HUDEP-2 (cell line): ENCODE measurements around the gene SENP7.
"Not testable (repeated sequence)": the region's sequence is repeated elsewhere in the genome, so short reads cannot be mapped to it uniquely, and the experiment has no call there.

Experiments
- DNase-seq, 76 experiments: peaks; one replicate each; lab custom pipeline; 2025; ENCODE audit not compliant: unreplicated experiment in 76 of 76; lab: John Stamatoyannopoulos, UW

The SENP7 gene, protein sequence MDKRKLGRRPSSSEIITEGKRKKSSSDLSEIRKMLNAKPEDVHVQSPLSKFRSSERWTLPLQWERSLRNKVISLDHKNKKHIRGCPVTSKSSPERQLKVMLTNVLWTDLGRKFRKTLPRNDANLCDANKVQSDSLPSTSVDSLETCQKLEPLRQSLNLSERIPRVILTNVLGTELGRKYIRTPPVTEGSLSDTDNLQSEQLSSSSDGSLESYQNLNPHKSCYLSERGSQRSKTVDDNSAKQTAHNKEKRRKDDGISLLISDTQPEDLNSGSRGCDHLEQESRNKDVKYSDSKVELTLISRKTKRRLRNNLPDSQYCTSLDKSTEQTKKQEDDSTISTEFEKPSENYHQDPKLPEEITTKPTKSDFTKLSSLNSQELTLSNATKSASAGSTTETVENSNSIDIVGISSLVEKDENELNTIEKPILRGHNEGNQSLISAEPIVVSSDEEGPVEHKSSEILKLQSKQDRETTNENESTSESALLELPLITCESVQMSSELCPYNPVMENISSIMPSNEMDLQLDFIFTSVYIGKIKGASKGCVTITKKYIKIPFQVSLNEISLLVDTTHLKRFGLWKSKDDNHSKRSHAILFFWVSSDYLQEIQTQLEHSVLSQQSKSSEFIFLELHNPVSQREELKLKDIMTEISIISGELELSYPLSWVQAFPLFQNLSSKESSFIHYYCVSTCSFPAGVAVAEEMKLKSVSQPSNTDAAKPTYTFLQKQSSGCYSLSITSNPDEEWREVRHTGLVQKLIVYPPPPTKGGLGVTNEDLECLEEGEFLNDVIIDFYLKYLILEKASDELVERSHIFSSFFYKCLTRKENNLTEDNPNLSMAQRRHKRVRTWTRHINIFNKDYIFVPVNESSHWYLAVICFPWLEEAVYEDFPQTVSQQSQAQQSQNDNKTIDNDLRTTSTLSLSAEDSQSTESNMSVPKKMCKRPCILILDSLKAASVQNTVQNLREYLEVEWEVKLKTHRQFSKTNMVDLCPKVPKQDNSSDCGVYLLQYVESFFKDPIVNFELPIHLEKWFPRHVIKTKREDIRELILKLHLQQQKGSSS

DNA sequence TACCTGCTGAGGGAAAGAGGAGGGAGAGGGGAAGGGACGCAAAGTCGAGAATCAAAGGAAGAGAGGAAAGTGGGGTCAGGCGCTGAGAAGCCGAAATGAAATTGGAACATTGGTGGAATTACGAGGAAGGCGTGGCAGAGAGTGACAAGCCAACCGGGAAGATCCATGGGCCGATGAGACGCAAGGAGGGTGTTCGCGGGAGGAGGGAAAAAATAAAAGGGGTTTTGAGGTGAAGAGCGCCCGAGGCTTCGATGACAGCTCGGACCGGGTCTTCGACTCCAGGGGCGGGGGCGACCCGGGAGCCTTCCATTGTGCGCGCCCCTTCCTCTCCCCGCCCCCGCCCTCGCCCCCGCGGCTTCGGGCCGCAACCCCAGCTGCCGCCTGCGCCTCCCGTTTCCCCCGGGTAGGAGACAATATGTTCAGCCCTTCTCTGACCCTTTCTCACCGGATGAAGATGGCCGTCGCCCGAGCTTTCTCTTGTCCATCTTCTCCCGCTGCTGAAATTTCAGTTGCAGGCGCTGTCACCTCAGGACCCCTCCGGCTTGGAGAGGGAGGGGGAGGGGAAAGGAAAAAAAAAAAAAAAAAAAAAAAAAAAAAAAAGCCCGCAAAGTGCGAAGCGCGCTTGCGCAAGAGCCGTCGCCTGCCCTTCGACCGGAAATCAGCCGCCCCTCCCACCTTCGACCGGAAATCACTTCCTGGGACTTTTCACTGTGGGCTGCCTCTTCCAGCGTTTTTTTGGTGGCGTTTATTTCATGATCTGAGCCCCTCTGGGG is at the start of gene SENP7:
Gene SENP7, minus strand, starts transcription at position 567 of the 773 bp plus-strand sequence. Its CDS starts 82 bp downstream, at position 485.
- DNase-seq = peak in 74 of 76 experiments; percentile 16 to 89 (median 66)

- peak in 75 of 76 experiments; percentile 16 to 92 (median 82) for DNase-seq
Observed at GRCh38 chr3:101561630-101562328, 48.8 kb upstream of the SENP7 start, which contains the start of gene TRMT10C. Gene TRMT10C, plus strand, starts transcription at chr3:101561868. Its CDS starts 2,914 bp downstream, at chr3:101564782.

DNA sequence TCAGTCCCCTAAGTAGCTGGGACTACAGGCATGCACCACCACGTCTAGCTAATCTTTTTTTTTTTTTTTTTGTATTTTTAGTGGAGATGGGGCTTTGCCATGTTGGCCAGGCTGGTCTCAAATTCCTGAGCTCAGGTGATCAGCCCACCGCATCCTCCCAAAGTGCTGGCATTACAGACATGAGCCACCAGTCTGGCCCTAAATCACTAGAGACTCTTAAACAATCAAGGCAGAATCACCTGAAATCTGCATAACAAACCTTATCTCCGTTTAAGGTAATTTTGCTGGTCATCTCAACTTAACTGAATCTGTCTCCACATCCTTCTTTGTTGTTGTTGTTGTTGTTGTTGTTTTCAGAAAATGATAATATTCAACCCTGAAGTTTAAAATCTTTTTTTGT is 43.1 kb upstream of the SENP7 start:
- DNase-seq = no peak

GRCh38 chr3:101553381-101553780 is 40.4 kb upstream of the SENP7 start:
- DNase-seq = not testable (repeated sequence)

GRCh38 chr3:101551359-101552081 is 38.5 kb upstream of the SENP7 start:
- DNase-seq = not testable (repeated sequence)

GRCh38 chr3:101549473-101549872 is 36.5 kb upstream of the SENP7 start:
- no peak for DNase-seq

- DNase-seq = no peak
Observed at GRCh38 chr3:101548527-101549105, 35.6 kb upstream of the SENP7 start.

GRCh38 chr3:101544161-101544850 is 31.3 kb upstream of the SENP7 start:
- DNase-seq = no peak

DNA sequence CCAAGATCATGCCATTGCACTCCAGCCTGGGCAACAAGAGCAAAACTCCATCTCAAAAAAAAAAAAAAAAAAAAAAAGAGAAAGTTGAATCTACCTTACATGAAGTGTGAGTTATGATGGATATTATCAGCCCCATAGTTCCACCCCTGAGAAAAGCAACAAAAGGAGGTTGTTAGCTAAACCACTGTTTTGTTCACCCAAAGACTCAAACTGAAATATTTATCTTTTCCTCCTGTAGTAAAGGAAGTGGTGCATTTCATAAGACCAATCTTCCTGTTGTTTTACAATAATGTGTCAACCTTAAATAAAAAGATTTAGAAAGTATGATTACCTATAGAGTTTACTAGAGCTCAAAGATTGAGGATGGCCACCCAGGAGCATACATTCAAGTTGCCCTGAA is 29.9 kb upstream of the SENP7 start:
- no peak for DNase-seq

- DNase-seq = not testable (repeated sequence)
Observed at GRCh38 chr3:101536955-101537354, 23.9 kb upstream of the SENP7 start.

DNA sequence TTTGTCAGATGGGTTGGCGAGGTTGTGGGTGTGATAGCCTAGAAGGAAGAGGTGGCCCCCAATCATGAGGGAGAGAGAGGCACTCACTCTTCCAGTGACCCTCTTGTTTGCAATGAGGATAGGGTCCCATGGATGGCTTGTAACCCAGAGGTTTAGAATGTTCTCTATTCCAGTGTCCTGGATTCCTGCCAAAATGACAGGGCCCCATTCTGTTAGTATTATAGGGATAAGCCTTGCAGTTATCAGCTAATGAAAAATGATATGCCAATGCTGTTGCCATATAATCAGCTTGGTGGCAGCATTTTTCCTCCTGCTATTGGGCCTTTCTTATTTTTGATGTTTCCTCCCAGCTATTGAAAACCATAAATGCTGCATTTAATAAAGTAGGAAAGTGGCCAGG is 23.3 kb upstream of the SENP7 start:
- DNase-seq = no peak

DNA sequence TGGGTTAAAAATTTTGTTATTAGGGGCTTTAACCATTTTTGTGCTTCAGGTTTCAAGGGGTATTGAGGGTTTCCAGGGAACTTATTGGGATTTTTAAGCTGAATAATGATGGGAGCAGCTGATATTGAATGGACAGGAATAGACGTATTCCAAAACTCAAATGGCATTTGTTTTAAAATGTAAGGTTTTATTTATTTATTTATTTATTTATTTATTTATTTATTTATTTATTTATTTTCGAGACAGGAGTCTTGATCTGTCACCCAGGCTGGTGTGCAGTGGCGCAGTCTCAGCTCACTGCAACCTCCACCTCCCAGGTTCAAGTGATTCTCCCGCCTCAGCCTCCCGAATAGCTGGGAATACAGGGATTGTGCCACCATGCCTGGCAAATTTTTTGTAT is 22.2 kb upstream of the SENP7 start:
- DNase-seq = no peak

GRCh38 chr3:101533603-101533968 is 20.6 kb upstream of the SENP7 start:
- DNase-seq = no peak

DNA sequence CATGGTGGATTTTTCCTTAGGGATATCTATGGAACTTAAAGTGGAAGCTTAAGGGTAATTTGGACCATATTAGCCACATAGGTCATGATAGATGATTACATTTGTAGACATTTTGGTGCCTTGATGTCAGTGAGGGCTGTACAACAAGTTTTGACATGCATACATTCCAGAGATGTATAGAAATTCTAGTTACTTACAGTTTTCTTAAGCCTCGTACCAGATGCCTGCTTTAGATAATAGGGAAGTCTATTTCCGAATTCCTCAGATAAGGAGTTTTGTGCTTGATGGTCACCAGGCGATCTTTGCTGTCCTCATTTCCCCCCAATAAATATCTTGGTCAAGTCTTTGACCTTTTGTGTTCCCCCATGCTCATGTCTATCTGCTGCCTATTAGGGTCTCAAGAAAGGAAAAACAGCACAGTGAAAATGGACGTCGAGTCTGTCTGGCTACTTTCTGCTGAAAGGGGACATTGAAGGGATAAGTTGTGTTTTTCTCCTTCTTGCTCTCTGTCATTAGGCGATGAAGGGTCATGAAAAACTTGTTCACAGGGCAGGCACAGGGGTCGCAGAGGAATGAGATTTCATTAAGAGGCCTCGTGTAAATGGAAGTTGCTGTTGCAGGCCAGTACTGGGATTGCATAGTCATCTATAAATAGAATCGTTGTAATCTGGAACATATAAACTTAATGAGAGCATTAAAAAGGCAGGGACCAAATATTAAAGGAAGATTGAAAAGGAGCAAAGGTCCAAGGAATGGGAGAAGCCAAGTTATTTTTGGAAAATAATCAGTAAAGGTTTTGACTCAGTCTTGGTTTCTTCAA is 20.0 kb upstream of the SENP7 start:
- no peak for DNase-seq

DNA sequence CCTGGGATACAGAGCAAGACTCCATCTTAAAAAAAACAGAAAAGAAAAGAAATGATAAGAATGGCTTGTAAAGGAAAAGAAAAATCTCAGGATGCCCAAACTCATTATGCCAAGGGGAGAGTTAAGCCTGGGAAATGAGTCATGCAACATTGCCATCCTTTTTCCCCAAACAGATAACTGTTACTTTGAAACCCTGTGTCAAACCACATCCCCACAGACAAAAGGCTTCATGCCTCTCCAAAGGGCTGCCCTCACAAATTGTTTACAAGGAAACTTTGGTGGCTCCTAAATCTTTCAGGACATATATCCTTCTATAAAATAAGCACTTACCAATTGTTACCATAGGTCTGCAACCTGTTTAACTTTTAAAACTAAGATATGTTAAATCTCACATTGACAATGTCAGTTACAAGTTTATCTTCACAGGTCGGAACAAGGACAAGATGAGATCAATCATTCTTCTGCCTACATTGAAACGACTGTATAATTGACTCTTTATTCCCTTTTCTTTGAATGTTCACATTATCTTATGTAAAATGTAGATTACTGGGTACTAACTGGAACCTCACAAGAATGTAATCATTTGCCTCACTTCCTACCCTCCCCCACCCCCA is 18.6 kb upstream of the SENP7 start:
- DNase-seq = peak in 12 of 76 experiments; percentile 8 to 35 (median 23)

- DNase-seq = no peak
Observed at GRCh38 chr3:101530686-101531047, 17.7 kb upstream of the SENP7 start.
